Spleen (tissue), 7 donors: ENCODE results near the gene SURF1.

Experiments
- POLR2A ChIP-seq, 3 donors: fragments of 450-650 bp; IDR thresholded peaks; one replicate each; pipeline ENCODE4 v1.5.1; 2017; ENCODE audit warnings: antibody characterized with exemption in 3 of 3, mild to moderate bottlenecking in 1 of 3
- POLR2AphosphoS5 ChIP-seq, 3 donors: sonication (generic); formaldehyde crosslinking; IDR thresholded peaks; one replicate each; pipeline ENCODE4 v1.5.1; 2017; ENCODE audit warnings: antibody characterized with exemption in 3 of 3
- TF ChIP-seq, protein P1 (sequence below), 11 experiments: fragments of 200-600 bp in 7 of 11; fragments of 450-650 bp in 4 of 11; sonication (generic) in 4 of 11; IDR thresholded peaks in 8 of 11; conservative IDR thresholded peaks in 3 of 11; 1 replicate in 7 of 11; 2 replicates in 4 of 11; pipeline versions ENCODE4 v1.4.0 to v1.8.0; 2016 to 2021; ENCODE audit warnings: antibody characterized with exemption in 11 of 11, inconsistent platforms in 4 of 11, mild to moderate bottlenecking in 1 of 11
- donor health status: DM: no; HTN: no; CAD: no; lungs with moderate emphysema.
- donor health status: DM: no; HTN: no; CAD: no.
- donor health status: DM: no; HTN: no; CAD: no.

DNA sequence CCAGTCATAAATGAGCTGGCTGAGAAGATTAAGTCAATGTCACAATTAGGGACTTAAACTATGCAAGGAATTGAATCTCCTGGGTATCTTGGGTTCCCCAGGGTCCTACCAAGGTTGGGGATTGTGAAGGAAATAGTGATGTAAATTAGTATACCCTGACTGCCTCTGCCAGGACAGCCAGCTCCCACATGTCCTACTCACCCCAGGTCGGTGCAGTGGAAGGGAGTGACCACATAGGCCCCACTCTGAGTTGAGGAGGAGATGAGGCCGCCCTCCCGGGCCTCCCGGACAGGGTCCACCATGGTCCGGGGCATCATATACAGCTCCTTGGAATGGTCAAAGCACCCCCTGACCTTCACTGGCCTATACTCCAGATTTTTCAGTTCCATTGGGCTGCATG is 2.7 kb downstream of the SURF1 start:
- TF ChIP-seq, protein P1, sequence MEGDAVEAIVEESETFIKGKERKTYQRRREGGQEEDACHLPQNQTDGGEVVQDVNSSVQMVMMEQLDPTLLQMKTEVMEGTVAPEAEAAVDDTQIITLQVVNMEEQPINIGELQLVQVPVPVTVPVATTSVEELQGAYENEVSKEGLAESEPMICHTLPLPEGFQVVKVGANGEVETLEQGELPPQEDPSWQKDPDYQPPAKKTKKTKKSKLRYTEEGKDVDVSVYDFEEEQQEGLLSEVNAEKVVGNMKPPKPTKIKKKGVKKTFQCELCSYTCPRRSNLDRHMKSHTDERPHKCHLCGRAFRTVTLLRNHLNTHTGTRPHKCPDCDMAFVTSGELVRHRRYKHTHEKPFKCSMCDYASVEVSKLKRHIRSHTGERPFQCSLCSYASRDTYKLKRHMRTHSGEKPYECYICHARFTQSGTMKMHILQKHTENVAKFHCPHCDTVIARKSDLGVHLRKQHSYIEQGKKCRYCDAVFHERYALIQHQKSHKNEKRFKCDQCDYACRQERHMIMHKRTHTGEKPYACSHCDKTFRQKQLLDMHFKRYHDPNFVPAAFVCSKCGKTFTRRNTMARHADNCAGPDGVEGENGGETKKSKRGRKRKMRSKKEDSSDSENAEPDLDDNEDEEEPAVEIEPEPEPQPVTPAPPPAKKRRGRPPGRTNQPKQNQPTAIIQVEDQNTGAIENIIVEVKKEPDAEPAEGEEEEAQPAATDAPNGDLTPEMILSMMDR (IDR thresholded peaks at IDR 0.05 in 8 of 11, conservative IDR thresholded peaks at IDR 0.05 in 3 of 11), result no peak
- TF ChIP-seq POLR2A (IDR thresholded peaks at IDR 0.05) (no peak), POLR2AphosphoS5 (IDR thresholded peaks at IDR 0.05) (peak; percentile 18 to 57 (median 20))
